ENCODE data around the gene SMIM31. TPM values are rescaled to one million over a fixed set of nuclear protein-coding genes. Genes with fewer than 3 reads are reported as not detected.

The SMIM31 gene
- total RNA-seq, 1 experiment from 2014 or later: not detected

GRCh38 chr4:164779080-164779479 lies 25.1 kb downstream of the SMIM31 start:
- no peak for DNase-seq (ENCODE audit: low read depth)
- in situ Hi-C loops (cut with HindIII; ENCODE audit: low pct_unique_long_range_greater_than_20kb, low sequenced_read_pairs): no loop called here

- DNase-seq (ENCODE audit: low read depth): peak; percentile 27
- in situ Hi-C loops (cut with HindIII; ENCODE audit: low pct_unique_long_range_greater_than_20kb, low sequenced_read_pairs): no loop called here
These were observed 25.9 kb downstream of the SMIM31 start for GRCh38 chr4:164779811-164780216.

GRCh38 chr4:164780839-164781238 lies 26.9 kb downstream of the SMIM31 start:
- in situ Hi-C loops (cut with HindIII; ENCODE audit: low pct_unique_long_range_greater_than_20kb, low sequenced_read_pairs): no loop called here
- no peak for DNase-seq (ENCODE audit: low read depth)

- DNase-seq (ENCODE audit: low read depth): no peak
- in situ Hi-C loops (cut with HindIII; ENCODE audit: low pct_unique_long_range_greater_than_20kb, low sequenced_read_pairs): no loop called here
These were observed 30.0 kb downstream of the SMIM31 start for GRCh38 chr4:164783976-164784375.

- no peak for DNase-seq (ENCODE audit: low read depth)
- in situ Hi-C loops (cut with HindIII; ENCODE audit: low pct_unique_long_range_greater_than_20kb, low sequenced_read_pairs): no loop called here
These were observed 35.1 kb downstream of the SMIM31 start for GRCh38 chr4:164789047-164789446.

GRCh38 chr4:164790249-164790648 lies 36.3 kb downstream of the SMIM31 start:
- no peak for DNase-seq (ENCODE audit: low read depth)
- in situ Hi-C loops (cut with HindIII; ENCODE audit: low pct_unique_long_range_greater_than_20kb, low sequenced_read_pairs): no loop called here

GRCh38 chr4:164799410-164799809 lies 45.5 kb downstream of the SMIM31 start:
- DNase-seq (ENCODE audit: low read depth): no peak
- in situ Hi-C loops (cut with HindIII; ENCODE audit: low pct_unique_long_range_greater_than_20kb, low sequenced_read_pairs): no loop called here

- no peak for DNase-seq (ENCODE audit: low read depth)
- in situ Hi-C loops (cut with HindIII; ENCODE audit: low pct_unique_long_range_greater_than_20kb, low sequenced_read_pairs): no loop called here
These were observed 46.9 kb downstream of the SMIM31 start for GRCh38 chr4:164800786-164801185.

- in situ Hi-C loops (cut with HindIII; ENCODE audit: low pct_unique_long_range_greater_than_20kb, low sequenced_read_pairs): no loop called here
- peak; percentile 10 for DNase-seq (ENCODE audit: low read depth)
These were observed 48.5 kb downstream of the SMIM31 start for GRCh38 chr4:164802301-164802901.

- in situ Hi-C loops (cut with HindIII; ENCODE audit: low pct_unique_long_range_greater_than_20kb, low sequenced_read_pairs): no loop called here
- DNase-seq (ENCODE audit: low read depth): no peak
These were observed 49.8 kb downstream of the SMIM31 start for GRCh38 chr4:164803702-164804101.

GRCh38 chr4:164807611-164808010 lies 53.7 kb downstream of the SMIM31 start:
- peak; percentile 48 for DNase-seq (ENCODE audit: low read depth)
- in situ Hi-C loops (cut with HindIII; ENCODE audit: low pct_unique_long_range_greater_than_20kb, low sequenced_read_pairs): no loop called here

- in situ Hi-C loops (cut with HindIII; ENCODE audit: low pct_unique_long_range_greater_than_20kb, low sequenced_read_pairs): no loop called here
These were observed 59.6 kb downstream of the SMIM31 start for GRCh38 chr4:164813554-164813953.

GRCh38 chr4:164815711-164816110 lies 61.8 kb downstream of the SMIM31 start:
- DNase-seq (ENCODE audit: low read depth): no peak
- in situ Hi-C loops (cut with HindIII; ENCODE audit: low pct_unique_long_range_greater_than_20kb, low sequenced_read_pairs): no loop called here

More at GRCh38 chr4:164813554-164813953, 59.6 kb downstream of the SMIM31 start:
- no peak for DNase-seq (ENCODE audit: low read depth)

- DNase-seq (ENCODE audit: low read depth): no peak
- in situ Hi-C loops (cut with HindIII; ENCODE audit: low pct_unique_long_range_greater_than_20kb, low sequenced_read_pairs): no loop called here
These were observed 65.4 kb downstream of the SMIM31 start for GRCh38 chr4:164819366-164819765.

- no peak for DNase-seq (ENCODE audit: low read depth)
- in situ Hi-C loops (cut with HindIII; ENCODE audit: low pct_unique_long_range_greater_than_20kb, low sequenced_read_pairs): no loop called here
These were observed 67.8 kb downstream of the SMIM31 start for GRCh38 chr4:164821711-164822110.

- no peak for DNase-seq (ENCODE audit: low read depth)
- in situ Hi-C loops (cut with HindIII; ENCODE audit: low pct_unique_long_range_greater_than_20kb, low sequenced_read_pairs): no loop called here
These were observed 70.7 kb downstream of the SMIM31 start for GRCh38 chr4:164824581-164824980.

GRCh38 chr4:164828955-164829354 lies 75.0 kb downstream of the SMIM31 start:
- no peak for DNase-seq (ENCODE audit: low read depth)
- in situ Hi-C loops (cut with HindIII; ENCODE audit: low pct_unique_long_range_greater_than_20kb, low sequenced_read_pairs): no loop called here

- DNase-seq (ENCODE audit: low read depth): no peak
- in situ Hi-C loops (cut with HindIII; ENCODE audit: low pct_unique_long_range_greater_than_20kb, low sequenced_read_pairs): no loop called here
These were observed 92.6 kb downstream of the SMIM31 start for GRCh38 chr4:164846566-164846965.

- no peak for DNase-seq (ENCODE audit: low read depth)
- in situ Hi-C loops (cut with HindIII; ENCODE audit: low pct_unique_long_range_greater_than_20kb, low sequenced_read_pairs): no loop called here
These were observed 93.1 kb downstream of the SMIM31 start for GRCh38 chr4:164847016-164847415.

GRCh38 chr4:164847967-164848649 lies 94.2 kb downstream of the SMIM31 start:
- DNase-seq (ENCODE audit: low read depth): peak; percentile 6
- in situ Hi-C loops (cut with HindIII; ENCODE audit: low pct_unique_long_range_greater_than_20kb, low sequenced_read_pairs): no loop called here
